ENCODE data around the gene CLEC20A. TPM values are rescaled to one million over a fixed set of nuclear protein-coding genes. Genes with fewer than 3 reads are reported as not detected.
A peak's percentile ranks its signal among the peaks of the same experiment; 100 is the strongest.

CLEC20A gene
- total RNA-seq, 3 donors from 2014 or later: not detected

- peaks cover 2% of the 10 kb centered on the region for H3K4me1 Mint-ChIP-seq (ENCODE audit: low read depth)
- no peak overlapping the region for H3K4me3 Mint-ChIP-seq
- ATAC-seq (no peak), DNase-seq (no peak)
- H3K27me3 Mint-ChIP-seq (ENCODE audit: low read depth): no peaks in the 10 kb centered on the region
- H3K36me3 Mint-ChIP-seq (ENCODE audit: insufficient read depth): no peaks in the 10 kb centered on the region
- no peaks in the 10 kb centered on the region for H3K9me3 Mint-ChIP-seq
Measured at GRCh38 chr1:178534137-178534868, 37.5 kb upstream of the CLEC20A start.

GRCh38 chr1:178533121-178533946 lies 36.6 kb upstream of the CLEC20A start:
- Mint-ChIP-seq H3K27me3 (ENCODE audit: low read depth) (no peaks in the 10 kb centered on the region), H3K4me3 (no peak overlapping the region), H3K36me3 (ENCODE audit: insufficient read depth) (no peaks in the 10 kb centered on the region), H3K4me1 (ENCODE audit: low read depth) (peaks cover 2% of the 10 kb centered on the region), H3K9me3 (no peaks in the 10 kb centered on the region)
- ATAC-seq (no peak), DNase-seq (no peak)

- Mint-ChIP-seq H3K9me3 (no peaks in the 10 kb centered on the region), H3K4me1 (ENCODE audit: low read depth) (peaks cover 2% of the 10 kb centered on the region), H3K27me3 (ENCODE audit: low read depth) (no peaks in the 10 kb centered on the region), H3K36me3 (ENCODE audit: insufficient read depth) (no peaks in the 10 kb centered on the region), H3K4me3 (no peak overlapping the region)
- ATAC-seq (peak; percentile 83 to 85), DNase-seq (peak; percentile 73)
Measured at GRCh38 chr1:178532392-178532791, 35.6 kb upstream of the CLEC20A start.

- Mint-ChIP-seq H3K36me3 (ENCODE audit: insufficient read depth) (no peaks in the 10 kb centered on the region), H3K4me1 (ENCODE audit: low read depth) (peaks cover 2% of the 10 kb centered on the region), H3K27me3 (ENCODE audit: low read depth) (no peaks in the 10 kb centered on the region), H3K9me3 (no peaks in the 10 kb centered on the region), H3K4me3 (no peak overlapping the region)
- ATAC-seq: peak in 1 of 2 donors; percentile 22
- no peak for DNase-seq
Measured at GRCh38 chr1:178531887-178532286, 35.1 kb upstream of the CLEC20A start.

- no peaks in the 10 kb centered on the region for H3K36me3 Mint-ChIP-seq (ENCODE audit: insufficient read depth)
- H3K4me3 Mint-ChIP-seq: no peak overlapping the region
- DNase-seq (no peak), ATAC-seq (no peak)
- H3K9me3 Mint-ChIP-seq: no peaks in the 10 kb centered on the region
- H3K4me1 Mint-ChIP-seq (ENCODE audit: low read depth): peaks cover 2% of the 10 kb centered on the region
- no peaks in the 10 kb centered on the region for H3K27me3 Mint-ChIP-seq (ENCODE audit: low read depth)
Measured at GRCh38 chr1:178530502-178530901, 33.7 kb upstream of the CLEC20A start.

- H3K27me3 Mint-ChIP-seq (ENCODE audit: low read depth): no peaks in the 10 kb centered on the region
- H3K36me3 Mint-ChIP-seq (ENCODE audit: insufficient read depth): no peaks in the 10 kb centered on the region
- DNase-seq (no peak), ATAC-seq (no peak)
- peaks cover 2% of the 10 kb centered on the region for H3K4me1 Mint-ChIP-seq (ENCODE audit: low read depth)
- H3K9me3 Mint-ChIP-seq: no peaks in the 10 kb centered on the region
- no peak overlapping the region for H3K4me3 Mint-ChIP-seq
Measured at GRCh38 chr1:178530037-178530402, 33.3 kb upstream of the CLEC20A start.

- H3K9me3 Mint-ChIP-seq: no peaks in the 10 kb centered on the region
- DNase-seq (no peak), ATAC-seq (no peak)
- no peaks in the 10 kb centered on the region for H3K36me3 Mint-ChIP-seq (ENCODE audit: insufficient read depth)
- H3K4me3 Mint-ChIP-seq: no peak overlapping the region
- peaks cover 2% of the 10 kb centered on the region for H3K4me1 Mint-ChIP-seq (ENCODE audit: low read depth)
- H3K27me3 Mint-ChIP-seq (ENCODE audit: low read depth): no peaks in the 10 kb centered on the region
Measured at GRCh38 chr1:178529364-178530036, 32.7 kb upstream of the CLEC20A start.

- DNase-seq (no peak), ATAC-seq (no peak)
- no peak overlapping the region for H3K4me3 Mint-ChIP-seq
- H3K36me3 Mint-ChIP-seq (ENCODE audit: insufficient read depth): no peaks in the 10 kb centered on the region
- H3K27me3 Mint-ChIP-seq (ENCODE audit: low read depth): no peaks in the 10 kb centered on the region
- H3K9me3 Mint-ChIP-seq: no peaks in the 10 kb centered on the region
- H3K4me1 Mint-ChIP-seq (ENCODE audit: low read depth): peaks cover 2% of the 10 kb centered on the region
Measured at GRCh38 chr1:178528953-178529335, 32.2 kb upstream of the CLEC20A start.

GRCh38 chr1:178528228-178528952 lies 31.6 kb upstream of the CLEC20A start:
- Mint-ChIP-seq H3K4me3 (no peak overlapping the region), H3K36me3 (ENCODE audit: insufficient read depth) (no peaks in the 10 kb centered on the region), H3K27me3 (ENCODE audit: low read depth) (no peaks in the 10 kb centered on the region), H3K9me3 (no peaks in the 10 kb centered on the region), H3K4me1 (ENCODE audit: low read depth) (peaks cover 2% of the 10 kb centered on the region)
- DNase-seq: no peak
- no peak for ATAC-seq

GRCh38 chr1:178527117-178527516 lies 30.4 kb upstream of the CLEC20A start:
- H3K27me3 Mint-ChIP-seq (ENCODE audit: low read depth): no peaks in the 10 kb centered on the region
- H3K4me1 Mint-ChIP-seq (ENCODE audit: low read depth): peaks cover 2% of the 10 kb centered on the region
- DNase-seq (no peak), ATAC-seq (no peak)
- H3K9me3 Mint-ChIP-seq: no peaks in the 10 kb centered on the region
- H3K36me3 Mint-ChIP-seq (ENCODE audit: insufficient read depth): no peaks in the 10 kb centered on the region
- H3K4me3 Mint-ChIP-seq: no peak overlapping the region

- H3K27me3 Mint-ChIP-seq (ENCODE audit: low read depth): no peaks in the 10 kb centered on the region
- no peak for ATAC-seq
- no peak overlapping the region for H3K4me3 Mint-ChIP-seq
Measured at GRCh38 chr1:178521241-178521640, 24.5 kb upstream of the CLEC20A start.

GRCh38 chr1:178520803-178521202 lies 24.0 kb upstream of the CLEC20A start:
- Mint-ChIP-seq H3K4me1 (ENCODE audit: low read depth) (no peaks in the 10 kb centered on the region), H3K4me3 (no peak overlapping the region), H3K36me3 (ENCODE audit: insufficient read depth) (no peaks in the 10 kb centered on the region), H3K27me3 (ENCODE audit: low read depth) (no peaks in the 10 kb centered on the region), H3K9me3 (no peaks in the 10 kb centered on the region)
- no peak for DNase-seq
- ATAC-seq: peak in 1 of 2 donors; percentile 23

More at GRCh38 chr1:178521241-178521640, 24.5 kb upstream of the CLEC20A start:
- H3K36me3 Mint-ChIP-seq (ENCODE audit: insufficient read depth): no peaks in the 10 kb centered on the region
- H3K4me1 Mint-ChIP-seq (ENCODE audit: low read depth): no peaks in the 10 kb centered on the region
- H3K9me3 Mint-ChIP-seq: no peaks in the 10 kb centered on the region
- DNase-seq: no peak

- no peak overlapping the region for H3K4me3 Mint-ChIP-seq
- DNase-seq (no peak), ATAC-seq (no peak)
- no peaks in the 10 kb centered on the region for H3K9me3 Mint-ChIP-seq
- no peaks in the 10 kb centered on the region for H3K4me1 Mint-ChIP-seq (ENCODE audit: low read depth)
- no peaks in the 10 kb centered on the region for H3K27me3 Mint-ChIP-seq (ENCODE audit: low read depth)
- H3K36me3 Mint-ChIP-seq (ENCODE audit: insufficient read depth): no peaks in the 10 kb centered on the region
Measured at GRCh38 chr1:178518894-178519293, 22.1 kb upstream of the CLEC20A start.

GRCh38 chr1:178516110-178516509 lies 19.3 kb upstream of the CLEC20A start:
- Mint-ChIP-seq H3K4me3 (no peak overlapping the region), H3K9me3 (no peaks in the 10 kb centered on the region), H3K4me1 (ENCODE audit: low read depth) (no peaks in the 10 kb centered on the region), H3K27me3 (ENCODE audit: low read depth) (no peaks in the 10 kb centered on the region), H3K36me3 (ENCODE audit: insufficient read depth) (no peaks in the 10 kb centered on the region)
- DNase-seq (no peak), ATAC-seq (no peak)
